ENCODE results near the gene RBL2. TPM values are rescaled to one million over a fixed set of nuclear protein-coding genes. Genes with fewer than 3 reads are reported as not detected.

RBL2 gene
- total RNA-seq, 1 experiment from 2014 or later: 12.4 TPM

DNA sequence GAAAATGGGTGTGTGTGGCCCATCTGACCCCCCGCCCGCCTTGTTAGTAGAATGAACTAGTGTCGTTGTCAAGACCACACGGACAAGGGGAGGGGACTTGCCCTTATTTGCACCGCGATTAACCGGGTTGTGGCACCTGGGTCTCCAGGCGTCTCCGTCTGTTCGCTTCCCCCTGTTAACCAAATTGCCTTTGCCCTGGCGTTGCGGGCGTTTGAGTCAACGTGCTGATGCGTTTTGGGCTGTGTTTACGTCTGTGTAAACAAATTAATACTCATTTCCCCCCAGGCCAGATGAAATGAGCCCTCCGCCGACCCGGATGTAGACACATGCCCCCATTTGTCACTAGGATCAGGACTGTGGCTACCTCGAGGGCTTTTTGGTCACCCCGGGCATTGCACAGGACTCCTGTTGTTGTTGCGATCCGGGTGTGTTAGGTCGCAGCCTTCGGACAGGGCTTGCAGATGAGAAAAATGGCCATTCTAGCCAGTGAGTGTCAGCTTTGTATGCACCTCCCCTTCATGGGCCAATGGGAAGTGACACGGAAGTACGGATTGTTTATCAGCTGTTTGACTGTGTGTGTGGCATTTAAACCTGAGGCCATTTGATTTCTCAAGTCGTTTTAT lies 906 bp downstream of the RBL2 start:
- in situ Hi-C loops (cut with HindIII; ENCODE audit: low pct_unique_long_range_greater_than_20kb, low sequenced_read_pairs): no loop called here
- peak; percentile 71 for DNase-seq (ENCODE audit: low read depth)

DNA sequence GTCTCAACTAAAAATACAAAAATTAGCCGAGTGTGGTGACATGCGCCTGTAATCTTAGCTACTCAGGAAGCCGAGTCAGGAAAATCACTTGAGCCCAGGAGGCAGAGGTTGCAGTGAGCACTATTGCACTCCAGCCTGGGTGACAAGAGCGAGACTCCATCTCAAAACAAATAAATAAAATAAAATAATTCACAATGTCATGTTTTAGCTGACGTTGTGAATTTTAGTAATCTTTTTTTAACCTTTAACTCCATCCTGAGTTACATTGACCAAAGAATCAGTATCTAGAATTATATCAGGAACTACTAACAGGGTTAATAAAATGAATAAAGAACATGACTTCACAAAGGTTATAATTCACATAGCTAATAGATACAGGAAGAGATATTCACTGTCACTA lies 5.9 kb downstream of the RBL2 start:
- DNase-seq (ENCODE audit: low read depth): no peak
- in situ Hi-C loops (cut with HindIII; ENCODE audit: low pct_unique_long_range_greater_than_20kb, low sequenced_read_pairs): no loop called here

DNA sequence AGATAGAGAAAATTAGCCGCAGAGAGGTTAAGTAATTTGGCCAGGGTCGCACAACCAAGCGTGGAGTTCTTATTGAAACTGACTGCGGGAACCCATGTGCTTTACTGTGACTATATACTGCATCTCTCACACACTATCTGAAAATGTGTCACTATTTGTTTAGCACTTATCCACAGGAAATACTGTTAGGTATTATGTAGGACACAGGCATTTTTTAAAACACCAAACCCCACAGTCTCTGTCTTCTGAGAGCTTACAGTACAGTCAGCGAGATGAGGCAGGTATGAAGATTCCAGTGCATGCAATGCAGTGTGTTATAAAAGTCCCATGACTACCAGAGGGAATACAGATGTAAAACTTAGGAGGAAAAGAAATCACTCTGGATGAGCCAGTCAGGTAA lies 11.3 kb downstream of the RBL2 start:
- in situ Hi-C loops (cut with HindIII; ENCODE audit: low pct_unique_long_range_greater_than_20kb, low sequenced_read_pairs): no loop called here
- DNase-seq (ENCODE audit: low read depth): no peak

DNA sequence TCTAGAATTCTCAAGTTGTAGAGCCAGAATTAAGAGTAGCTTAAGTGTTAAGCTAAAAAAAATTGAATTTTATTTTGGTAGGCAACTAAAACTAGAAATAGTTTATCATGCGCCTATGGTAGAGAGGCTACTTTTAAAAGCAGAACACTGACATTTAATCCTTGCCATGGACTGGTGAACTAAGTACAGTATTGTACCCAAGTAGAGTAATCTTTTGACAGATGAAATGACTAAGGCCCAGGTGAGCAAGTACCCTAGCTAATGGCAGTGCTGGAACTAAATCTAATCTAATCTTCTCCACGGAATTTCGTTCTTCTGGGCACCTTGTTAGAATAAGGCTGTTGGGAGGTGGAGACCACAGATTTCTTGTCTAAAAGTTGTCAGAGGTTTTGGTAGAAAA lies 11.8 kb downstream of the RBL2 start:
- no peak for DNase-seq (ENCODE audit: low read depth)
- in situ Hi-C loops (cut with HindIII; ENCODE audit: low pct_unique_long_range_greater_than_20kb, low sequenced_read_pairs): no loop called here

DNA sequence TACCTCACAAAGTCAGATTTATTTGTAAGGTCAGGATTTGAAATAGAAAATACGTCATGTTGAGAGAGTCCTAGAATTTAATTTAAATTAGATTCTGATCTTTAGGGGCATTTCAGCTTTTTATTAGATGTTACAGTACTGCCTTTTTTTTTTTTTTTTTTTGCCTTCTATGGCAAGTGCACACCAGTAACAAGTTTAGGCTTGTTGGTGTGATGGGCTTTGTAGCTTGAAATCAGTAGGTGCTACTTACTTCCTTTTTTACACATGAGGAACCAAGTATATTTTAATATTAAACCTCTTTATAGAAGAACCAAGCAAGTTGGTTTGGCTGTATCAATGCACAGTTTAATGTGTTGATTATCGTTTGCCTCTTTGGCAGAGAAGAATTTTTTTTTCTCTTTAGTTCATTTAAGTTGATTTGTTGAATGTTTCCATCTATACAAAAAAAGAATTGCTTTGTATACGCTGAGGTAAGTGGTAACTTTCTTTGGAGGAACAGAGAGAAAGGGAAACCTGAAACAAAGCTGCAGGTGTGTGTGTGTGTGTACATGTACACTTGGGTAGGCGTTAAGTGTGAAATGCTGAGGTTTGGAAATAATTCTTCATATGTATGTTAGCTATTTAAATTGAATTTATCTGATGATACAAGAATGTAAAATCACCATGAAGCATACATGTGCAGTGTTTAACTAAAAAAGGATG lies 15.7 kb downstream of the RBL2 start:
- in situ Hi-C loops (cut with HindIII; ENCODE audit: low pct_unique_long_range_greater_than_20kb, low sequenced_read_pairs): no loop called here

GRCh38 chr16:53453928-53454327 lies 19.7 kb downstream of the RBL2 start:
- DNase-seq (ENCODE audit: low read depth): no peak
- in situ Hi-C loops (cut with HindIII; ENCODE audit: low pct_unique_long_range_greater_than_20kb, low sequenced_read_pairs): no loop called here

More for the DNA sequence above, 15.7 kb downstream of the RBL2 start:
- no peak for DNase-seq (ENCODE audit: low read depth)

DNA sequence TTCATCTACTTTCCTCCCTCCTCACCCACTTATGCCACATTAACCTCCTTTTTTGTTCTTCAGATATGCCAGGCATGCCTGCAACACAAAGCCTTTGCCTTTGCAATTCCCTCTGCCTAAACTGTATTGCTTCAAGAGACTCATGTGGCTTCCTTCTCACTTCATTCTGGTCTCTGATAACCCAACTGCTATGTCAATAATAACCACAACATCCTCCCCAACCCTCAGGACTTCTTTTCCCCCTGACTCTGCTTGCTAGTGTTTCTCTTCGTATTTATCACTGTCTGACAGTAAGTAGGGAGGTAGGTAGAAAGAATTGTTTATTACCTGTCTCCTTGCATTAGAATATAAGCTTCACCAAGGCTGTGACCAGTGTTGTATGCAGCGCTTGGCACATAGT lies 22.4 kb downstream of the RBL2 start:
- DNase-seq (ENCODE audit: low read depth): no peak
- in situ Hi-C loops (cut with HindIII; ENCODE audit: low pct_unique_long_range_greater_than_20kb, low sequenced_read_pairs): no loop called here

- DNase-seq (ENCODE audit: low read depth): no peak
- in situ Hi-C loops (cut with HindIII; ENCODE audit: low pct_unique_long_range_greater_than_20kb, low sequenced_read_pairs): no loop called here
Observed at GRCh38 chr16:53457670-53458069, 23.4 kb downstream of the RBL2 start.

DNA sequence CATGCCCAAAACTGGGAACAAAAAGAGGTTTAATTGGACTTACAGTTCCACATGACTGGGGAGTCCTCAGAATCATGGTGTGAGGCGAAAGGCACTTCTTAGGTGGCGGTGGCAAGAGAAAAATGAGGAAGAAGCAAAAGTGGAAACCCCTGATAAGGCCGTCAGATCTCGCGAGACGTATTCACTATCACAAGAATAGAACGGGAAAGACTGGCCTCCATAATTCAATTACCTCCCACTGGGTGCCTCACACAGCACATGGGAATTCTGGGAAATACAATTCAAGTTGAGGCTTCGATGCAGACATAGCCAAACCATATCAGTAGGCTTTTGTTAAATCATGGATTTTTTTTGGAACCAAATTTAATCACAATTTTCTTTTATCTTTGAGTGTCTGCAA lies 24.4 kb downstream of the RBL2 start:
- DNase-seq (ENCODE audit: low read depth): no peak
- in situ Hi-C loops (cut with HindIII; ENCODE audit: low pct_unique_long_range_greater_than_20kb, low sequenced_read_pairs): no loop called here

DNA sequence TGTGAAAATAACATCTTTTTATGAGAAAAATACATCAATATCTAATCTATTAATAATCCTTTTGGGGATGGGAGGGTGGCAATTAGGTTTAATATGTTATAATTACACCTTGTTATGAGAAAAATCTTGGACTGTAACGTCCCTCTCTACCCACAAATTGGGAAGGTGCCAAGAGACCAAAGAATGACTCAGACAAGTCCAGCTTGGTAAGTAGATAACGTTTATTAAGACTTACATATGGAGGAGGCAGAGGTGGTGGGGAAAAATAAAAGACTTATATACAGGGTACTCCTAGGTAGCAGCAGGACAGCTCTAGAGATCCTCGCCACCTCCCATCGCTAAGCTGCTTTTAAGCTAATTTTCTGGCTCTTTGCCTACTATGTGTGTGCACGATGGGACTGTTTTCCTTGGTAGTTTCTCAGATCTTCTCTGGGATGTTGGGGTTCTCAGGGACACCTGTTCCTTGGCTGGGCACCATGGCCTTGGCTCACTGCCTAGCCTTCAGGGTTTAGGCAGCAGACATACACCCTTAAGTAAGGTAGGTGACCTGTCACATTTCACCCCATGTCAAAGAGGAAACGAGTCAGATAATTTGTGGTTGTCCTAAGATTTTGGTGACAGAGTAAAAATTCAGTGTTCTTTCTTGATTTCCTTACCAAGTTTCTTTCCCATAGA lies 31.5 kb downstream of the RBL2 start:
- in situ Hi-C loops (cut with HindIII; ENCODE audit: low pct_unique_long_range_greater_than_20kb, low sequenced_read_pairs): no loop called here

DNA sequence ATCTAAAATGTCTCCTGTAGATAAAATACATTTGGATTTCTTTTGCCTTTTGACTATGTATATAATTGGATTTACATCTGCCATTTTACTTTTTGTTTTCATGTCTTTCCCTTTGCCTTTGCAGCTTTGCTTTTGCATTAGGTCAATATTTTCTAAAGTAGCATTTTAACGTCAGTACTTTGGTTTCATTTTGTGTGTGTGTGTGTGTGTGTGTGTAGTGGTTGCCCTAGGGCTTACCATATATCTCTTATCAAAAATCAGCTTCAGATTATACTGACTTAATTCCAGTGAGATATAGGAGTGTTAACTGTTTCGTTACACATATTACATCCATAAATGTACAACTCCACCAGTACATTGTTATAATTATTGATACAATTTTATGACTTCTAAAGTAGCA lies 42.6 kb downstream of the RBL2 start:
- DNase-seq (ENCODE audit: low read depth): no peak
- in situ Hi-C loops (cut with HindIII; ENCODE audit: low pct_unique_long_range_greater_than_20kb, low sequenced_read_pairs): no loop called here

More for the DNA sequence above, 31.5 kb downstream of the RBL2 start:
- DNase-seq (ENCODE audit: low read depth): peak; percentile 21

GRCh38 chr16:53478965-53479364 lies 44.7 kb downstream of the RBL2 start:
- no peak for DNase-seq (ENCODE audit: low read depth)
- in situ Hi-C loops (cut with HindIII; ENCODE audit: low pct_unique_long_range_greater_than_20kb, low sequenced_read_pairs): no loop called here

DNA sequence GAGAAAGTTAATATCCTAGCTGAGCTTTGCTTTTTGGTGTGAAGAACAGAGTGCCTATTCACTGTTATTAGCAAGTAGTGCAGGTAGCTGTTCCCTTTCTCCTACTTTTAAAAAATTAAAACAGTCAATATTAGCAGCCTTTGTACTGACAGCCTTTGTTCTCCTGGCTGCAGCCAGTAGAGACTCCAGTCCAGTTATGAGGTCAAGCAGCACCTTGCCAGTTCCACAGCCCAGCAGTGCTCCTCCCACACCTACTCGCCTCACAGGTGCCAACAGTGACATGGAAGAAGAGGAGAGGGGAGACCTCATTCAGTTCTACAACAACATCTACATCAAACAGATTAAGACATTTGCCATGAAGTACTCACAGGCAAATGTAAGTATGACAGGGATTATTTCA lies 46.1 kb downstream of the RBL2 start:
- DNase-seq (ENCODE audit: low read depth): no peak
- in situ Hi-C loops (cut with HindIII; ENCODE audit: low pct_unique_long_range_greater_than_20kb, low sequenced_read_pairs): no loop called here

GRCh38 chr16:53482123-53482522 lies 47.9 kb downstream of the RBL2 start:
- DNase-seq (ENCODE audit: low read depth): no peak
- in situ Hi-C loops (cut with HindIII; ENCODE audit: low pct_unique_long_range_greater_than_20kb, low sequenced_read_pairs): no loop called here

GRCh38 chr16:53484542-53484941 lies 50.3 kb downstream of the RBL2 start:
- in situ Hi-C loops (cut with HindIII; ENCODE audit: low pct_unique_long_range_greater_than_20kb, low sequenced_read_pairs): no loop called here
- DNase-seq (ENCODE audit: low read depth): no peak

- in situ Hi-C loops (cut with HindIII; ENCODE audit: low pct_unique_long_range_greater_than_20kb, low sequenced_read_pairs): no loop called here
- DNase-seq (ENCODE audit: low read depth): no peak
Observed at GRCh38 chr16:53486230-53486629, 52.0 kb downstream of the RBL2 start.

DNA sequence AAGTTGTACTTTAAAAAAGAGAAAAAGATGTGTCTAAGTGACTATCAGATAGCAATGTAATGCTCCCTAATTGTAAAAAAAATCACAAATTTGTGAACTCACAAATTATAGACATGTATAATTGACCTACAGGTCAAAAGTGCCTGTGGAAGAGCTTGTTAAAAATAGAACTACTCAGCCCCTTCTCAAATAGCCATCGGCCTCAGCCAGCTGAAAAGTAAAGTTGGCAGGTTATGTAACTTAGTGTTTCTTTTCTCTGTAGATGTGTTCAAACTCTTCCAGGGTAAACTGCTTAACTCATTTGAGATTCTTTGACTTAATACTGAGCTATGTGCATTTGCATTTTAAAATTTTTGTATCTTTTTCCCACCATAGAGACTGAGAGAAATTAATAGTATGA lies 55.5 kb downstream of the RBL2 start:
- DNase-seq (ENCODE audit: low read depth): no peak
- in situ Hi-C loops (cut with HindIII; ENCODE audit: low pct_unique_long_range_greater_than_20kb, low sequenced_read_pairs): no loop called here

GRCh38 chr16:53492503-53492902 lies 58.2 kb downstream of the RBL2 start:
- DNase-seq (ENCODE audit: low read depth): no peak
- in situ Hi-C loops (cut with HindIII; ENCODE audit: low pct_unique_long_range_greater_than_20kb, low sequenced_read_pairs): no loop called here

GRCh38 chr16:53494636-53495035 lies 60.4 kb downstream of the RBL2 start:
- in situ Hi-C loops (cut with HindIII; ENCODE audit: low pct_unique_long_range_greater_than_20kb, low sequenced_read_pairs): no loop called here
- no peak for DNase-seq (ENCODE audit: low read depth)

DNA sequence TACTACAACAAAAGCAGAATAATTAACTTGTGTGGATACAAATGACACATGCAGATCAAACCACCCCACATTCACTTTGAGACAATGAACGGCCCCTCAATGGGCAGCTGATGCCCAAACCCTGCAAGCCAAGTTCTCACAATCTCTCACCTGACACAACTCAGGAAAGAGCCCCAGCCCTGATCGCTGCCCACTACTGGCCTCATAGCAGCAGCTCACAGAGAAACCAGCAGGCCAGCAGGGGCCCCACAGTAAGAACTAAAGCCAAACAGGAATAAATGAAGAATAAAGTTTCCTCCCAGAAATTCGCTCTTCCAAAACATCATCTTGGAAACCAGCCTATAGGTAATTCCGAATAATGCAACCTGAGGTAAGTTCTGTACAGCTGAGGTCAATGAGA lies 61.1 kb downstream of the RBL2 start:
- in situ Hi-C loops (cut with HindIII; ENCODE audit: low pct_unique_long_range_greater_than_20kb, low sequenced_read_pairs): no loop called here
- DNase-seq (ENCODE audit: low read depth): no peak

Data from Caki2 (cell line).